NB4 (cell line): ENCODE data around the gene ALG3.

Source experiments
- CTCF ChIP-seq: IDR thresholded peaks from one replicate; pipeline ENCODE4 v1.5.1; 2012; ENCODE audit warnings: low read depth, low read length
- MAX ChIP-seq: IDR thresholded peaks from 2 replicates; pipeline ENCODE4 v1.6.1; 2011; ENCODE audit warnings: low read depth, low read length
- MYC ChIP-seq: IDR thresholded peaks from 2 replicates; pipeline ENCODE4 v1.6.1; 2011; ENCODE audit warnings: low read depth, low read length
- POLR2A ChIP-seq: IDR thresholded peaks from 2 replicates; pipeline ENCODE4 v1.6.1; 2011; ENCODE audit warnings: mild to moderate bottlenecking; ENCODE audit not compliant: insufficient read length; ENCODE audit errors: extremely low read depth

GRCh38 chr3:184218814-184219213 lies 29.9 kb downstream of the ALG3 start:
- no peak for TF ChIP-seq CTCF
- no peak for TF ChIP-seq POLR2A
- TF ChIP-seq MYC: no peak
- no peak for TF ChIP-seq MAX
